Upper lobe of left lung (tissue), 6 donors: ENCODE results near the gene KBTBD12. TPM values are rescaled to one million over a fixed set of nuclear protein-coding genes. Genes with fewer than 3 reads are reported as not detected.

Experiments used
- ATAC-seq, 2 donors: fragments of 200-7000 bp; cut with Tn5 transposase; one replicate each; pipeline ENCODE4 v1.9.1; 2022; ENCODE audit warnings: mild to moderate bottlenecking in 2 of 2, moderate library complexity in 2 of 2; ENCODE audit not compliant: low FRiP score in 2 of 2
- DNase-seq, 2 donors: peaks; one replicate each; pipeline ENCODE4 v3.0.0-alpha.2; 2019 to 2020
- H3K27ac ChIP-seq, 4 donors: fragments of 200-600 bp; sonication (generic); one replicate each; pipeline ENCODE4 v1.5.1; 2016 to 2019
- H3K27me3 ChIP-seq, 4 donors: fragments of 200-600 bp; sonication (generic); one replicate each; pipeline ENCODE4 v1.5.1; 2017 to 2019
- H3K36me3 ChIP-seq, 4 donors: fragments of 200-600 bp; sonication (generic); one replicate each; pipeline ENCODE4 v1.5.1; 2016 to 2019
- H3K4me1 ChIP-seq, 4 donors: fragments of 200-600 bp; sonication (generic); one replicate each; pipeline ENCODE4 v1.5.1; 2018 to 2019
- H3K4me3 ChIP-seq, 4 donors: fragments of 200-600 bp; sonication (generic); one replicate each; pipeline ENCODE4 v1.5.1; 2017 to 2019; ENCODE audit warnings: mild to moderate bottlenecking in 2 of 4, moderate library complexity in 1 of 4
- H3K9me3 ChIP-seq, 4 donors: fragments of 200-600 bp; sonication (generic); one replicate each; pipeline ENCODE4 v1.5.1; 2018 to 2019
- CTCF ChIP-seq, 6 experiments: fragments of 450-650 bp in 4 of 6; fragments of 200-600 bp in 2 of 6; sonication (generic) in 2 of 6; IDR thresholded peaks; one replicate each; pipeline ENCODE4 v1.5.1; 2016 to 2019; ENCODE audit warnings: antibody characterized with exemption in 6 of 6
- EP300 ChIP-seq, 4 donors: sonication (generic); formaldehyde crosslinking; IDR thresholded peaks; one replicate each; pipeline ENCODE4 v1.5.1; 2017; ENCODE audit warnings: antibody characterized with exemption in 4 of 4, control low read depth in 2 of 4
- POLR2A ChIP-seq, 4 donors: fragments of 450-650 bp; IDR thresholded peaks; one replicate each; pipeline ENCODE4 v1.5.1; 2016 to 2017; ENCODE audit warnings: antibody characterized with exemption in 4 of 4, mild to moderate bottlenecking in 2 of 4
- POLR2AphosphoS5 ChIP-seq, 2 donors: sonication (generic); formaldehyde crosslinking; IDR thresholded peaks; one replicate each; pipeline ENCODE4 v1.5.1; 2017; ENCODE audit warnings: antibody characterized with exemption in 2 of 2
- WGBS, 2 donors: methylation state at CpG; one replicate each; pipeline ENCODE4 v1.1.5; 2017 to 2018; 5-methylcytosine and 5-hydroxymethylcytosine counted together
- total RNA-seq, 6 donors: library from RNA; depleted of rRNA in 4 of 6; stranded (reverse); fragments of >200 nt in 4 of 6; gene quantifications; one replicate each; pipeline versions ENCODE4 v1.1.0 to v1.2.1, GENCODE V29; 2016 to 2021
- donor health status: DM: no; HTN: no; CAD: no; lungs with moderate emphysema.
- donor health status: DM: no; HTN: yes; CAD: no; lungs with severe emphysema.

KBTBD12 gene
- total RNA-seq, 6 donors from 2014 or later, result 0.37 to 2.1 (median 0.71) TPM

GRCh38 chr3:127992127-127992526 is 77.1 kb downstream of the KBTBD12 start:
- Histone ChIP-seq H3K4me3 (no peak overlapping the region), H3K36me3 (no peaks in the 10 kb centered on the region), H3K27me3 (no peaks in the 10 kb centered on the region), H3K4me1 (no peaks in the 10 kb centered on the region), H3K9me3 (no peaks in the 10 kb centered on the region), H3K27ac (no peak overlapping the region)
- 78 to 87% methylated on average over 5 of the region's 5 CpGs for WGBS, 2 donors
- no peak for TF ChIP-seq CTCF (IDR thresholded peaks at IDR 0.05)
- no peak for TF ChIP-seq POLR2A (IDR thresholded peaks at IDR 0.05)
- ATAC-seq (no peak), DNase-seq (no peak)

GRCh38 chr3:127994011-127994410 is 79.0 kb downstream of the KBTBD12 start:
- Histone ChIP-seq H3K27me3 (no peaks in the 10 kb centered on the region), H3K36me3 (no peaks in the 10 kb centered on the region), H3K4me1 (no peaks in the 10 kb centered on the region), H3K27ac (no peak overlapping the region), H3K9me3 (no peaks in the 10 kb centered on the region), H3K4me3 (no peak overlapping the region)
- DNase-seq (no peak), ATAC-seq (no peak)
- TF ChIP-seq EP300 (IDR thresholded peaks at IDR 0.05) (no peak), POLR2A (IDR thresholded peaks at IDR 0.05) (no peak), POLR2AphosphoS5 (IDR thresholded peaks at IDR 0.05) (no peak), CTCF (IDR thresholded peaks at IDR 0.05) (no peak)

- Histone ChIP-seq H3K27ac (no peak overlapping the region), H3K36me3 (no peaks in the 10 kb centered on the region), H3K4me1 (no peaks in the 10 kb centered on the region), H3K27me3 (no peaks in the 10 kb centered on the region), H3K9me3 (no peaks in the 10 kb centered on the region), H3K4me3 (no peak overlapping the region)
- DNase-seq (no peak), ATAC-seq (no peak)
- 93 to 94% methylated on average over 7 of the region's 7 CpGs for WGBS, 2 donors
- TF ChIP-seq POLR2A (IDR thresholded peaks at IDR 0.05) (no peak), CTCF (IDR thresholded peaks at IDR 0.05) (no peak), POLR2AphosphoS5 (IDR thresholded peaks at IDR 0.05) (no peak), EP300 (IDR thresholded peaks at IDR 0.05) (no peak)
These were observed 82.0 kb downstream of the KBTBD12 start for GRCh38 chr3:127997016-127997415.

GRCh38 chr3:127997961-127998360 is 82.9 kb downstream of the KBTBD12 start:
- 86% methylated on average over 5 of the region's 5 CpGs; no CpG with 5 or more reads in 1 of the 2 donors for WGBS, 2 donors
- no peak for DNase-seq
- Histone ChIP-seq H3K27ac (no peak overlapping the region), H3K27me3 (no peaks in the 10 kb centered on the region), H3K9me3 (no peaks in the 10 kb centered on the region), H3K4me3 (no peak overlapping the region), H3K4me1 (no peaks in the 10 kb centered on the region), H3K36me3 (no peaks in the 10 kb centered on the region)
- no peak for ATAC-seq
- no peak for TF ChIP-seq EP300 (IDR thresholded peaks at IDR 0.05)
- no peak for TF ChIP-seq POLR2AphosphoS5 (IDR thresholded peaks at IDR 0.05)
- no peak for TF ChIP-seq POLR2A (IDR thresholded peaks at IDR 0.05)
- no peak for TF ChIP-seq CTCF (IDR thresholded peaks at IDR 0.05)

- ATAC-seq, result no peak
- WGBS, 2 donors, result 83 to 93% methylated on average over 3 of the region's 3 CpGs
- no peaks in the 10 kb centered on the region for H3K4me1 ChIP-seq
- no peak overlapping the region for H3K27ac ChIP-seq
- H3K27me3 ChIP-seq, result no peaks in the 10 kb centered on the region
- DNase-seq, result no peak
- no peaks in the 10 kb centered on the region for H3K9me3 ChIP-seq
- no peak overlapping the region for H3K4me3 ChIP-seq
- TF ChIP-seq CTCF (IDR thresholded peaks at IDR 0.05) (no peak), POLR2A (IDR thresholded peaks at IDR 0.05) (no peak), POLR2AphosphoS5 (IDR thresholded peaks at IDR 0.05) (no peak), EP300 (IDR thresholded peaks at IDR 0.05) (no peak)
- no peaks in the 10 kb centered on the region for H3K36me3 ChIP-seq
These were observed 83.6 kb downstream of the KBTBD12 start for GRCh38 chr3:127998596-127998995.
